Measurements from ENCODE around the gene RIOK3.

DNA sequence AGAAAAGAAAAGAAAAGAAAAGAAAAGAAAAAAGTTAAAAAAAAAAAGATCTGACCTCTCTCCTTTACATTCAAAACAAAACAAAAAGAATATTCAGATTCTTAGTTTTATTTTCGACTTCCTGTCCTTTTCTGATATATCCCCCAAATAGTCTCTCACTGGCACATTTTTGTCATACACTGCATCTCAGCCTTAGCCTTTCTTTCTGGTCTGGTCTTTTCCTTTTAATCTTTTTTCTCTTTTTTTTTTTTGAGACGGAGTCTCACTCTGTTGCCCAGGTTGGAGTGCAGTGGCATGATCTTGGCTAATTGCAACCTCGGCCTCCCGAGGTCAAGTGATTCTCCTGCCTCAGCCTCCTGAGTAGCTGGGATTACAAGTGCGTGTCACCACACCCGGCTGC lies 1.6 kb upstream of the RIOK3 start:
- no peak for TF ChIP-seq BHLHE40 (IDR thresholded peaks at IDR 0.05; ENCODE audit: low read depth, low read length)
- no peak for TF ChIP-seq CTCF (IDR thresholded peaks at IDR 0.05)
- TF ChIP-seq MAZ (IDR thresholded peaks at IDR 0.05; ENCODE audit: borderline replicate concordance, low read depth, low read length) = no peak
- TF ChIP-seq EP300 (IDR thresholded peaks at IDR 0.05) = no peak
- TF ChIP-seq JUNB (IDR thresholded peaks at IDR 0.05) = no peak
- no peak for TF ChIP-seq KDM5A (IDR thresholded peaks at IDR 0.05)

All from A549 (cell line).